Hypothalamus (tissue), 51 donors: Measurements from ENCODE around the gene ADRA2C.
"Not testable (repeated sequence)": the region's sequence is repeated elsewhere in the genome, so short reads cannot be mapped to it uniquely, and the experiment has no call there.

Source experiments
- DNase-seq, 51 donors: peaks; one replicate each; lab custom pipeline; 2025; lab: John Stamatoyannopoulos, UW

The ADRA2C gene

GRCh38 chr4:3809451-3810110 lies 43.4 kb downstream of the ADRA2C start:
- DNase-seq: no peak

- no peak for DNase-seq
Observed at GRCh38 chr4:3810111-3810680, 44.0 kb downstream of the ADRA2C start.

GRCh38 chr4:3810796-3811485 lies 44.8 kb downstream of the ADRA2C start:
- DNase-seq: no peak

GRCh38 chr4:3811621-3812020 lies 45.4 kb downstream of the ADRA2C start:
- DNase-seq: no peak

- no peak for DNase-seq
Observed at GRCh38 chr4:3812211-3812934, 46.2 kb downstream of the ADRA2C start.

- no peak for DNase-seq
Observed at GRCh38 chr4:3813151-3814052, 47.2 kb downstream of the ADRA2C start.

GRCh38 chr4:3814053-3814570 lies 47.9 kb downstream of the ADRA2C start:
- no peak for DNase-seq

- not testable (repeated sequence) for DNase-seq
Observed at GRCh38 chr4:3814838-3815237, 48.7 kb downstream of the ADRA2C start.

GRCh38 chr4:3816256-3816825 lies 50.2 kb downstream of the ADRA2C start:
- no peak for DNase-seq

GRCh38 chr4:3816983-3817960 lies 51.1 kb downstream of the ADRA2C start:
- no peak for DNase-seq
